Breast epithelium (tissue), 4 donors: ENCODE data around the gene ARL3. TPM values are rescaled to one million over a fixed set of nuclear protein-coding genes. Genes with fewer than 3 reads are reported as not detected.

ENCODE experiments used
- DNase-seq, 2 donors: peaks; one replicate each; pipeline ENCODE4 v3.0.0-alpha.2; 2019; ENCODE audit warnings: low spot score in 2 of 2
- H3K27ac ChIP-seq, 2 donors: fragments of 200-600 bp; sonication (generic) in 1 of 2; one replicate each; pipeline ENCODE4 v1.5.1; 2016 to 2019; ENCODE audit warnings: mild to moderate bottlenecking in 1 of 2
- H3K27me3 ChIP-seq, 2 donors: fragments of 200-600 bp; sonication (generic) in 1 of 2; one replicate each; pipeline versions ENCODE4 v1.5.1 to v1.6.0; 2017 to 2019; ENCODE audit warnings: control low read depth in 1 of 2, mild to moderate bottlenecking in 1 of 2
- H3K36me3 ChIP-seq: fragments of 200-600 bp; one replicate; pipeline ENCODE4 v1.5.1; 2019
- H3K4me1 ChIP-seq, 2 donors: fragments of 200-600 bp; sonication (generic); one replicate each; pipeline ENCODE4 v1.5.1; 2016 to 2019; ENCODE audit warnings: control low read depth in 1 of 2
- H3K4me3 ChIP-seq, 3 donors: fragments of 200-600 bp; sonication (generic); 1 replicate in 2 of 3; 2 replicates in 1 of 3; pipeline ENCODE4 v1.5.1; 2016 to 2019; ENCODE audit warnings: mild to moderate bottlenecking in 3 of 3, moderate library complexity in 2 of 3
- H3K9me3 ChIP-seq, 2 donors: fragments of 200-600 bp; sonication (generic) in 1 of 2; one replicate each; pipeline ENCODE4 v1.5.1; 2016 to 2019; ENCODE audit warnings: control low read depth in 1 of 2
- CTCF ChIP-seq, 3 donors: fragments of 450-650 bp; IDR thresholded peaks; one replicate each; pipeline ENCODE4 v1.5.1; 2016 to 2017; ENCODE audit warnings: antibody characterized with exemption in 3 of 3, mild to moderate bottlenecking in 3 of 3, moderate library complexity in 3 of 3
- POLR2A ChIP-seq: fragments of 450-650 bp; IDR thresholded peaks from one replicate; pipeline ENCODE4 v1.6.1; 2016; ENCODE audit warnings: antibody characterized with exemption, mild to moderate bottlenecking, moderate library complexity
- POLR2AphosphoS5 ChIP-seq, 3 donors: sonication (generic); formaldehyde crosslinking; IDR thresholded peaks; one replicate each; pipeline ENCODE4 v1.6.1; 2017; ENCODE audit warnings: antibody characterized with exemption in 3 of 3
- intact Hi-C: fragments of 100-400 bp; cut with DNase I; formaldehyde crosslinking; loops from one replicate; pipeline ENCODE4 v1.15.1; 2023; ENCODE audit warnings: low total_unique reads
- total RNA-seq, 3 donors: library from RNA; depleted of rRNA; stranded (reverse); fragments of >200 nt; gene quantifications; one replicate each; pipeline ENCODE4 v1.1.0, GENCODE V29; 2016

ARL3 gene
- total RNA-seq, 3 donors from 2014 or later, result 5.1 to 7.3 (median 5.9) TPM

- peaks cover 13 to 26% of the 10 kb centered on the region in 2 donors for H3K4me1 ChIP-seq
Observed at GRCh38 chr10:102677331-102678067, 36.7 kb downstream of the ARL3 start.

GRCh38 chr10:102676534-102677315, 37.5 kb downstream of the ARL3 start:
- H3K4me3 ChIP-seq, result no peak overlapping the region

More at GRCh38 chr10:102677331-102678067, 36.7 kb downstream of the ARL3 start:
- TF ChIP-seq POLR2A (no peak), POLR2AphosphoS5 (IDR thresholded peaks at IDR 0.05) (no peak), CTCF (IDR thresholded peaks at IDR 0.05) (no peak)
- no peaks in the 10 kb centered on the region for H3K36me3 ChIP-seq
- intact Hi-C loops, result no loop called here
- H3K4me3 ChIP-seq, result no peak overlapping the region
- peak overlapping the region; percentile 68 to 85 for H3K27ac ChIP-seq
- no peaks in the 10 kb centered on the region for H3K27me3 ChIP-seq
- no peak for DNase-seq
- no peaks in the 10 kb centered on the region for H3K9me3 ChIP-seq

GRCh38 chr10:102675666-102676533, 38.3 kb downstream of the ARL3 start:
- Histone ChIP-seq H3K4me1 (peaks cover 13 to 26% of the 10 kb centered on the region in 2 donors), H3K4me3 (peak overlapping the region in 1 of 3 donors; percentile 17), H3K9me3 (no peaks in the 10 kb centered on the region), H3K27ac (peak overlapping the region; percentile 68 to 85), H3K27me3 (no peaks in the 10 kb centered on the region), H3K36me3 (no peaks in the 10 kb centered on the region)
- TF ChIP-seq POLR2A, result no peak
- no peak for TF ChIP-seq POLR2AphosphoS5 (IDR thresholded peaks at IDR 0.05)
- no peak for TF ChIP-seq CTCF (IDR thresholded peaks at IDR 0.05)
- intact Hi-C loops, result no loop called here
- DNase-seq, result no peak

More at GRCh38 chr10:102676534-102677315, 37.5 kb downstream of the ARL3 start:
- H3K9me3 ChIP-seq, result no peaks in the 10 kb centered on the region
- TF ChIP-seq POLR2A (no peak), CTCF (IDR thresholded peaks at IDR 0.05) (no peak), POLR2AphosphoS5 (IDR thresholded peaks at IDR 0.05) (no peak)
- intact Hi-C loops, result no loop called here
- DNase-seq, result no peak
- H3K36me3 ChIP-seq, result no peaks in the 10 kb centered on the region
- no peaks in the 10 kb centered on the region for H3K27me3 ChIP-seq
- peak overlapping the region; percentile 68 to 85 for H3K27ac ChIP-seq
- peaks cover 13 to 26% of the 10 kb centered on the region in 2 donors for H3K4me1 ChIP-seq

GRCh38 chr10:102675011-102675665, 39.1 kb downstream of the ARL3 start:
- Histone ChIP-seq H3K36me3 (no peaks in the 10 kb centered on the region), H3K27ac (peak overlapping the region; percentile 68 to 85), H3K4me3 (peak overlapping the region in 1 of 3 donors; percentile 19), H3K27me3 (no peaks in the 10 kb centered on the region), H3K4me1 (peaks cover 13 to 26% of the 10 kb centered on the region in 2 donors), H3K9me3 (no peaks in the 10 kb centered on the region)
- intact Hi-C loops, result no loop called here
- no peak for DNase-seq
- TF ChIP-seq POLR2AphosphoS5 (IDR thresholded peaks at IDR 0.05) (no peak), POLR2A (no peak), CTCF (IDR thresholded peaks at IDR 0.05) (no peak)
